Stimulated activated CD8-positive, alpha-beta memory T cell treated with anti-CD3 and anti-CD28 coated beads, Interleukin-15, amount 100 ng/mL, for 24 hours (primary cell): Measurements from ENCODE around the gene LARP4.

Source experiments
- DNase-seq: peaks from one replicate; pipeline ENCODE4 v3.0.0-alpha.2; 2020; ENCODE audit warnings: low read depth

Gene LARP4

DNA sequence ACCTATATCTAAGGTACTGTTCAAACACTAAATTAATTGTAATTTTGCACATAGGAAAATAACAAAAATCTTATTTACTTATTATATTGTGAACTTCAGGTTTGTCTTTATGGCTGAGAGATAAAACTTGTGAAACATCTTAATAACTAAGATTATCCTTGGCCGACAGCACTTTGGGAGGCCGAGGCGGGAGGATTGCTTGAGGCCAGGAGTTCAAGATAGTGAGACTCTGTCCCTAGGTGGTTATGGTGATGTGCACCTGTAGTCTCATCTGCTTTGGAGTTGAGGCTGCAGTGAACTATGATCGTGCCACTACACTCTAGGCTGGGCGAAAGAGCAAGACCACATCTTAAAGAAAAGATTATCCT is 126.7 kb downstream of the LARP4 start:
- no peak for DNase-seq

DNA sequence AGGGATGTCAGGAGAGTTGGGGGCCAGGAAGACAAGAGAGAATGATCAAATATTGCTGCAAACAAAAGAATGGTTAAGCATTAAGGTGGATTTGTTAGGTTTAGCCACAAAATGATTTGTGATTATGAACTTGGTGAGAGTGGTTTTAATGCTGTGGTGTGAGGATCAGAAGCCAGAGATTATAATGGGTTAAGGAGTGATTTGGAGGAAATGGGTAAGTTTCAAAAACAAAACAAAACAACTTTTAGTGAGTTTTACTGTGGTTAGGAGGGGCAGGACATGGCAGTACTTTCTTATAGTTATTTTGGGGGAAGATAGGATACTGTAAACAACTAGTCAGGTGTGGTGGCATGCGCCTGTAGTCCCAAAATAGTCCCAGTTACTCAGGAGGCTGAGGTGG is 128.1 kb downstream of the LARP4 start:
- DNase-seq: no peak

DNA sequence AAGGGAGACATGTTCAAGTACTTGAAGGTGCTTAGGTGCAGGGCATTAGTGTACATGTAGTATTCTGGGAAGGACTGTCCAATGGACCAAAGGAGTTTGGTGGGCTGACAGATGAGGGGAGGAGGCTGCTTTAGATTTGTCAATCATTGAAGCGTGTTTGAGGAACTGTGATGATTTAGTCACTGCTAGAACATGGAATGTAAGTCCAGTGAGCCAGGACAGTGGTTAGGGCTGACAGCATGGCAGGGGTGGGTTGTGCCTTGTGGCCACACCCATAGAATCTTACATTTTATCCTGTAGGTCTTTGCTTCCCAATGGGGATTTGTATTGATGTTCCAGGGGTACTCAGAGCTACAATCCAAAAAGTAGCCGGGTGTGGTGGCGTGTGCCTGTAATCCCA is 128.7 kb downstream of the LARP4 start:
- DNase-seq: no peak
